Left lung (tissue), 10 donors: ENCODE results near the gene WRNIP1. TPM values are rescaled to one million over a fixed set of nuclear protein-coding genes. Genes with fewer than 3 reads are reported as not detected.
"Not testable (repeated sequence)": the region's sequence is repeated elsewhere in the genome, so short reads cannot be mapped to it uniquely, and the experiment has no call there.

ENCODE experiments used
- ATAC-seq: fragments of 200-7000 bp; cut with Tn5 transposase; one replicate; pipeline ENCODE4 v1.9.1; 2020; ENCODE audit warnings: moderate library complexity
- DNase-seq, 4 donors: peaks; one replicate each; pipeline ENCODE4 v3.0.0-alpha.2; 2013 to 2020
- H3K27ac ChIP-seq, 2 donors: fragments of 200-600 bp; sonication (generic) in 1 of 2; one replicate each; pipeline versions ENCODE4 v1.5.0 to v1.8.0; 2020 to 2021
- H3K27me3 ChIP-seq, 2 donors: fragments of 200-600 bp; sonication (generic) in 1 of 2; one replicate each; pipeline versions ENCODE4 v1.5.0 to v1.8.0; 2020 to 2021
- H3K36me3 ChIP-seq, 2 donors: fragments of 200-600 bp; sonication (generic) in 1 of 2; one replicate each; pipeline versions ENCODE4 v1.5.0 to v1.8.0; 2020 to 2021
- H3K4me1 ChIP-seq, 2 donors: fragments of 200-600 bp; one replicate each; pipeline ENCODE4 v1.8.0; 2021
- H3K4me3 ChIP-seq, 2 donors: fragments of 200-600 bp; sonication (generic) in 1 of 2; one replicate each; pipeline versions ENCODE4 v1.5.0 to v1.8.0; 2020 to 2021; ENCODE audit warnings: mild to moderate bottlenecking in 1 of 2
- H3K9me3 ChIP-seq, 2 donors: fragments of 200-600 bp; sonication (generic) in 1 of 2; one replicate each; pipeline versions ENCODE4 v1.5.0 to v1.8.0; 2020 to 2021
- CTCF ChIP-seq, 2 donors: fragments of 200-600 bp; sonication (generic) in 1 of 2; IDR thresholded peaks; one replicate each; pipeline versions ENCODE4 v1.5.0 to v1.8.0; 2021; ENCODE audit warnings: antibody characterized with exemption in 2 of 2
- intact Hi-C, 2 donors: fragments of 100-400 bp; cut with DNase I; formaldehyde crosslinking; loops; one replicate each; pipeline versions ENCODE4 v1.11.2 to v1.14.2; 2022
- polyA plus RNA-seq, 6 donors: library from polyadenylated mRNA; unstranded; fragments of 120-200 nt; gene quantifications; one replicate each; pipeline ENCODE4 v1.2.1, GENCODE V29; 2013; ENCODE audit not compliant: insufficient read length in 6 of 6
- total RNA-seq, 2 donors: library from RNA; stranded (reverse); fragmentation: NEBNext Ultra II Directional; extraction: Animal tissue kit (Norgen Biotek cat#: 25700); gene quantifications; one replicate each; pipeline ENCODE4 v1.2.1, GENCODE V29; 2021
- donor health status: DM: no; HTN: yes; CAD: no.
- donor health status: DM: no; HTN: no; CAD: no.

The WRNIP1 gene
- total and polyA plus RNA-seq, 8 donors = 34.9 to 51.6 (median 49.0) TPM

- H3K27me3 ChIP-seq = no peaks in the 10 kb centered on the region
Measured at GRCh38 chr6:2799936-2800527, 34.8 kb downstream of the WRNIP1 start.

DNA sequence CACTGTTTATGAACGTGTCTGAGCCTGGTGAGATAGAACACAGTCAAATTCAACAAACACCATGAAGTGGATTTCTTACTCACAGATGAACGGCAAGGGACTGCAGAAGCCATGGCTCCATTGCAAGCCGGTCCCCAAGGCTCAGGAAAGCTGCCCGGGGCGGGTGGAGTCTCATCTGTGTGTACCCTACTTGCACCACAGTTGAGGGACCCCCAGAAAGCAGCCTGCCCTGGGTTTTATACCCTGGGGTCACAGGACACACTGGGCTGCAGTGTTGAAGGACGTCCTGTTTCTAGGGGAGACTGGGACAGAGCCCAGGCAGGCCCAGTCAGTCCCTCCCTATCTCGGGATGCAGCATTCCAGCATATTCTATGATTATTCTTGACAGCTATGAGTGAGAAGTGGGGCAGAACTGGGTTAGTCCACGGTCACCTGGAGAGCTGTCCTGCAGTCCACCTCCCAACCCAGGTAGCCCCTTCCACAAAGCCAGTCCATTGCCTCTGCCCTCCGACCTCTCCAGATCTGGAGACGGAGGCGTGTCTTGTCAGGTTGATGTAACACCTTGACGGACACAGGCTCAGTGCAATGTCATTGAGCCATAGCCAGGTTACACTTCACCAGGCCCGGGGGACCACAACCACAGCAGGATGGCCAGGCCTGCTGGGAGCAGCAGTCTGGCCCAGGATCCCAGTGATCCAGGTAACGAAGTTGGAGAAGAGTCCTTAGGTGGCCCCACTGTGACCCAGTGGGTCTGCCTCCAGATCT lies 35.5 kb downstream of the WRNIP1 start:
- H3K27ac ChIP-seq = no peak overlapping the region
- no peaks in the 10 kb centered on the region for H3K36me3 ChIP-seq
- H3K4me1 ChIP-seq = peaks cover 0 to 50% of the 10 kb centered on the region in 2 donors
- intact Hi-C loops = no loop called here
- H3K4me3 ChIP-seq = no peak overlapping the region
- no peak for DNase-seq
- no peaks in the 10 kb centered on the region for H3K27me3 ChIP-seq
- no peaks in the 10 kb centered on the region for H3K9me3 ChIP-seq
- no peak for TF ChIP-seq CTCF (IDR thresholded peaks at IDR 0.05)
- ATAC-seq = no peak

More at GRCh38 chr6:2799936-2800527, 34.8 kb downstream of the WRNIP1 start:
- no peaks in the 10 kb centered on the region for H3K9me3 ChIP-seq
- DNase-seq (no peak), ATAC-seq (no peak)
- peaks cover 0 to 55% of the 10 kb centered on the region in 2 donors for H3K4me1 ChIP-seq
- no peaks in the 10 kb centered on the region for H3K36me3 ChIP-seq
- intact Hi-C loops = loop anchor here in 1 of 2 donors (5.0 kb wide), 1 partner anchor 42 kb away; the partner anchor contains the start of gene SERPINB1
- no peak overlapping the region for H3K4me3 ChIP-seq
- peak overlapping the region in 1 of 2 donors; percentile 25 for H3K27ac ChIP-seq
- TF ChIP-seq CTCF (IDR thresholded peaks at IDR 0.05) = no peak

DNA sequence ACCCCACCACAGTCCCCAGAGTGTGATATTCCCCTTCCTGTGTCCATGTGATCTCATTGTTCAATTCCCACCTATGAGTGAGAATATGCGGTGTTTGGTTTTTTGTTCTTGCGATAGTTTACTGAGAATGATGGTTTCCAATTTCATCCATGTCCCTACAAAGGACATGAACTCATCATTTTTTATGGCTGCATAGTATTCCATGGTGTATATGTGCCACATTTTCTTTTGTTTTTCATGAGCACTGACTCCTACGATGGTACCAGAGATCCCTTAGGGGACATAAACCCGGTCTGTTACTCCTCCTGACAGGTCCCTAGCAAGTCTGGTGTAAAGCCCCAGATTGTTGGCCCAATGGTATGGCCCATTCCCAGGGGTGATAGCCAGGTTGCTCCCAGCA lies 36.5 kb downstream of the WRNIP1 start:
- H3K27ac ChIP-seq, H3K36me3 ChIP-seq, intact Hi-C loops, H3K27me3 ChIP-seq, ATAC-seq, H3K9me3 ChIP-seq, DNase-seq, H3K4me3 ChIP-seq: not testable (repeated sequence)
- H3K4me1 ChIP-seq = peaks cover 0 to 46% of the 10 kb centered on the region in 2 donors

DNA sequence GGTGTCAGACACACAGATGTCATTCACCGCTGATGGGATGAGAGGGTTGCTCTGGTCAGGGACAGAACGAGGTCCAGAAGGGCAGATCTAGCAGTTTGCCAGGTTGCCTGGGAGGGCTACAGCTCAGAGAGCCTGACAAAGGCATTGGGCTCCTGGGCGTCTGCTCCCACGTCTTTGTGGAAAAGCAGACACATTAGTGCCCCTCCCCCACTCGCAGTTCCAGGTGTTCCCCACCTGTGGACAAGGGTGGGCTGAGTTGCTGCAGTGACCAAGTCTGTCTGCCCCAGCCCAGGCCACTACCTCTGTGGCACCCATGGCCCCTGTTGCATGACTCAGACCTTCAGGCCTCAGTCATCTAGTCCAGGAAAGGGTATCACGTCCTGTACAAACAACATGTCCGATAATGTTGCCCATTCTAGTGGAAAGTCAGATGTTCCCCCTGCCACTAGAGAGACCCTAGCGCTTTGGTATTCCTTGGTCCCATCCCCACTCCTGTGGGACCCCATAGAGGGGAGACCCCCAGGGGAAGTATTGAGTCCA lies 37.4 kb downstream of the WRNIP1 start:
- intact Hi-C loops = no loop called here
- DNase-seq = no peak
- Histone ChIP-seq H3K36me3 (no peaks in the 10 kb centered on the region), H3K27me3 (no peaks in the 10 kb centered on the region), H3K27ac (no peak overlapping the region), H3K4me3 (no peak overlapping the region), H3K4me1 (peaks cover 3 to 46% of the 10 kb centered on the region in 2 donors), H3K9me3 (no peaks in the 10 kb centered on the region)
- no peak for ATAC-seq
- no peak for TF ChIP-seq CTCF (IDR thresholded peaks at IDR 0.05)

DNA sequence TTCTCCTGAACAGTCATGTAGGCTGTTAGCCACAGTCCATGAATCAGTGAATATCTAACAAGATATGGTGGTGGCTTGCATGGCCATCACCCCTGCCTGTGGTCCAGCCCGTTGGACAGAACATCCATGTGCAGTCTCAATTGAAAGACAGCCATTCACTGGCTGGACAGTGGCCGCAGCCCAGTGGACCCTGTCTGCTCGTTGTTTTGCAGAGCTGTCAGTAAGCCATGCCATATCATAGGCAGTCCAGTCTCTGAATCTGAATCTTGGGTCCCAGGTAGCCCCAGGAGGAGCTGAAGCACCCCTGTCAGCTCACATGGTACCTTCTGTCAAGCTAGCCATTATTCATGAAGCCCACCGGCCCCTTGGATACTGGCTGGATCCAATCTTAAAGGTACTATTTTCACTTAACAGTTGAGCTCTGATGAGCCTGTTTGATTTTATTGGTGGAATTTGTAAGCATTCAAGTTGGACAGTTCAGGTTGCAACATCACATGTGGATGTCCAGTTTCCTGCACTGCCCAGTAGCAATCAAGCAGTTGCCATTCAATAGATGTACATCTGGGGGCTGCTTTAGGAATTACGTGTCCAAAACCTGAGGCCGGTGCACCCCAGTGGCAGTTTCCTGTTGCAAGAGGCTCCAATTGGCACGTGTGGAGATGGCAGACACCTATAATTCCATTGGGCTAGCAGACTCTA lies 38.7 kb downstream of the WRNIP1 start:
- Histone ChIP-seq H3K27ac (no peak overlapping the region), H3K9me3 (no peaks in the 10 kb centered on the region), H3K27me3 (no peaks in the 10 kb centered on the region), H3K36me3 (no peaks in the 10 kb centered on the region), H3K4me1 (peaks cover 3 to 53% of the 10 kb centered on the region in 2 donors), H3K4me3 (no peak overlapping the region)
- no peak for DNase-seq
- intact Hi-C loops = no loop called here
- no peak for ATAC-seq
- TF ChIP-seq CTCF (IDR thresholded peaks at IDR 0.05) = no peak
